Endothelial cell (in vitro differentiated cells): ENCODE measurements around the gene MICU2. TPM values are rescaled to one million over a fixed set of nuclear protein-coding genes. Genes with fewer than 3 reads are reported as not detected.

ENCODE experiments used
- DNase-seq: peaks from one replicate; pipeline ENCODE4 v3.0.0; 2021; ENCODE audit warnings: low spot score
- H3K27ac Mint-ChIP-seq: one replicate; pipeline ENCODE4 v1.8.0; 2021; ENCODE audit warnings: mixed read lengths, inconsistent platforms; ENCODE audit not compliant: unreplicated experiment
- H3K27me3 Mint-ChIP-seq: one replicate; pipeline ENCODE4 v1.8.0; 2021; ENCODE audit warnings: mild to moderate bottlenecking, moderate library complexity, mixed read lengths, inconsistent platforms; ENCODE audit not compliant: unreplicated experiment
- H3K36me3 Mint-ChIP-seq: one replicate; pipeline ENCODE4 v1.8.0; 2021; ENCODE audit warnings: mild to moderate bottlenecking, low read depth, mixed read lengths, inconsistent platforms; ENCODE audit not compliant: unreplicated experiment
- H3K4me1 Mint-ChIP-seq: one replicate; pipeline ENCODE4 v1.8.0; 2021; ENCODE audit warnings: mild to moderate bottlenecking, mixed read lengths, inconsistent platforms; ENCODE audit not compliant: unreplicated experiment
- H3K4me3 Mint-ChIP-seq: one replicate; pipeline ENCODE4 v1.8.0; 2021; ENCODE audit warnings: mild to moderate bottlenecking, mixed read lengths, inconsistent platforms; ENCODE audit not compliant: unreplicated experiment
- H3K9me3 Mint-ChIP-seq: one replicate; pipeline ENCODE4 v1.8.0; 2021; ENCODE audit warnings: mixed read lengths, inconsistent platforms; ENCODE audit not compliant: unreplicated experiment
- total RNA-seq: library from RNA; stranded (reverse); fragmentation: NEBNext Ultra II Directional; extraction: Animal tissue kit (Norgen Biotek cat#: 25700); gene quantifications from one replicate; pipeline ENCODE4 v1.2.1, GENCODE V29; 2021; ENCODE audit not compliant: unreplicated experiment
- TF ChIP-seq, protein P1 (sequence below): fragments of 200-600 bp; sonication (generic); IDR thresholded peaks from one replicate; pipeline ENCODE4 v1.5.0; 2021; ENCODE audit warnings: antibody characterized with exemption; ENCODE audit not compliant: unreplicated experiment

Gene MICU2
- total RNA-seq, 1 donor from 2014 or later: 22.3 TPM

- Mint-ChIP-seq H3K4me1 (no peaks in the 10 kb centered on the region), H3K36me3 (no peaks in the 10 kb centered on the region), H3K27ac (no peak overlapping the region), H3K9me3 (no peaks in the 10 kb centered on the region), H3K4me3 (no peak overlapping the region), H3K27me3 (peaks cover 2% of the 10 kb centered on the region)
- TF ChIP-seq, protein P1, sequence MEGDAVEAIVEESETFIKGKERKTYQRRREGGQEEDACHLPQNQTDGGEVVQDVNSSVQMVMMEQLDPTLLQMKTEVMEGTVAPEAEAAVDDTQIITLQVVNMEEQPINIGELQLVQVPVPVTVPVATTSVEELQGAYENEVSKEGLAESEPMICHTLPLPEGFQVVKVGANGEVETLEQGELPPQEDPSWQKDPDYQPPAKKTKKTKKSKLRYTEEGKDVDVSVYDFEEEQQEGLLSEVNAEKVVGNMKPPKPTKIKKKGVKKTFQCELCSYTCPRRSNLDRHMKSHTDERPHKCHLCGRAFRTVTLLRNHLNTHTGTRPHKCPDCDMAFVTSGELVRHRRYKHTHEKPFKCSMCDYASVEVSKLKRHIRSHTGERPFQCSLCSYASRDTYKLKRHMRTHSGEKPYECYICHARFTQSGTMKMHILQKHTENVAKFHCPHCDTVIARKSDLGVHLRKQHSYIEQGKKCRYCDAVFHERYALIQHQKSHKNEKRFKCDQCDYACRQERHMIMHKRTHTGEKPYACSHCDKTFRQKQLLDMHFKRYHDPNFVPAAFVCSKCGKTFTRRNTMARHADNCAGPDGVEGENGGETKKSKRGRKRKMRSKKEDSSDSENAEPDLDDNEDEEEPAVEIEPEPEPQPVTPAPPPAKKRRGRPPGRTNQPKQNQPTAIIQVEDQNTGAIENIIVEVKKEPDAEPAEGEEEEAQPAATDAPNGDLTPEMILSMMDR: no peak
- no peak for DNase-seq
Observed at GRCh38 chr13:21522847-21523246, 81.1 kb downstream of the MICU2 start.

- Mint-ChIP-seq H3K4me3 (no peak overlapping the region), H3K27me3 (peaks cover 2% of the 10 kb centered on the region), H3K4me1 (no peaks in the 10 kb centered on the region), H3K27ac (no peak overlapping the region), H3K36me3 (no peaks in the 10 kb centered on the region), H3K9me3 (no peaks in the 10 kb centered on the region)
- no peak for DNase-seq
- TF ChIP-seq, protein P1: no peak
Observed at GRCh38 chr13:21522130-21522529, 81.8 kb downstream of the MICU2 start.

GRCh38 chr13:21518617-21519144, 85.3 kb downstream of the MICU2 start:
- H3K9me3 Mint-ChIP-seq: no peaks in the 10 kb centered on the region
- TF ChIP-seq, protein P1: no peak

GRCh38 chr13:21517576-21517975, 86.4 kb downstream of the MICU2 start:
- Mint-ChIP-seq H3K27me3 (peaks cover 2% of the 10 kb centered on the region), H3K4me3 (no peak overlapping the region), H3K27ac (no peak overlapping the region), H3K4me1 (no peaks in the 10 kb centered on the region), H3K9me3 (no peaks in the 10 kb centered on the region), H3K36me3 (peaks cover 5% of the 10 kb centered on the region)
- no peak for DNase-seq
- TF ChIP-seq, protein P1: no peak

More at GRCh38 chr13:21518617-21519144, 85.3 kb downstream of the MICU2 start:
- no peak for DNase-seq
- no peaks in the 10 kb centered on the region for H3K36me3 Mint-ChIP-seq
- H3K4me1 Mint-ChIP-seq: no peaks in the 10 kb centered on the region
- no peak overlapping the region for H3K27ac Mint-ChIP-seq
- no peak overlapping the region for H3K4me3 Mint-ChIP-seq
- H3K27me3 Mint-ChIP-seq: peaks cover 2% of the 10 kb centered on the region

DNA sequence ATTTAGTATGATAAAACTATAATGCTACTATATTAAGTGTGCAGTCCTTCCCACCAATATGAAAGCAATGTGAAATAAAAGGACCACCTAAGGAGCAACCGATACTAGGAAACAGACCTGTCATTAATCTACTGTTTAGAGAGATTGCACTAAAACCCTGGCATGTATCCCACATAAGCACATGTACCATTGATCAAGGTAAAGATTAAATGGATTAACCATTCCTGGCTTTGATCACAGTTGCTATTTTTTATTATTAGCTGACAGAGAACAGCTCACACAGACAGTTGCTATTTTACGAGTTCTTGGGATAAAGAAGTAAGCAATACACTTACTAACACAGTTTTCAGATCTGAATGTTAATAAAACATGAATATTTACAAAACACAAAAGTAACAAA, 87.2 kb downstream of the MICU2 start:
- DNase-seq: no peak
- H3K27ac Mint-ChIP-seq: no peak overlapping the region
- no peak overlapping the region for H3K4me3 Mint-ChIP-seq
- H3K4me1 Mint-ChIP-seq: no peaks in the 10 kb centered on the region
- TF ChIP-seq, protein P1: no peak
- H3K9me3 Mint-ChIP-seq: no peaks in the 10 kb centered on the region
- peaks cover 2% of the 10 kb centered on the region for H3K27me3 Mint-ChIP-seq
- peaks cover 5% of the 10 kb centered on the region for H3K36me3 Mint-ChIP-seq
